NCI-H2171 (cell line): ENCODE results near the gene C16orf96.

Source experiments
- DNase-seq: peaks from one replicate; lab custom pipeline; 2025; lab: John Stamatoyannopoulos, UW

Gene C16orf96

GRCh38 chr16:4525634-4526277 lies 30.4 kb upstream of the C16orf96 start:
- DNase-seq: no peak

GRCh38 chr16:4529085-4530060 lies 26.8 kb upstream of the C16orf96 start:
- DNase-seq: no peak

DNA sequence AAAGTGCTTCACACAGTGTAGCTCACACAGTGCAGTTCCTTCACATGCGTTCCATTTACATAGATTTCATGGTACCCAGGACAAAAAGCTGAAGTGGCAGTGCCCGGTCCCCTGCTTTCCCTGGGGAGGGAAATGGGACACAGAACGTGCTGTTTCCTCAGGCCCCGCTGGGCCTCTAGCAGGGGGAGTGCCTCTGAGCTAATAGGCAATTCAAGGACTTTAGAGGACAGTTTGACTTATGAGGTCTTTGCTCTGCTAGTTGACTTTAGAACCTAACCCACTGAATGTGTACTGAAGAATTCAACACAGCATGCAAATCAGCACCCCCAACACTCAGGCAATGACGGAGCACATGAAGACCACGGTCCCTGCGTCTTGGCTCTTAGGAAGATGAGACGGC lies 24.3 kb upstream of the C16orf96 start:
- no peak for DNase-seq

DNA sequence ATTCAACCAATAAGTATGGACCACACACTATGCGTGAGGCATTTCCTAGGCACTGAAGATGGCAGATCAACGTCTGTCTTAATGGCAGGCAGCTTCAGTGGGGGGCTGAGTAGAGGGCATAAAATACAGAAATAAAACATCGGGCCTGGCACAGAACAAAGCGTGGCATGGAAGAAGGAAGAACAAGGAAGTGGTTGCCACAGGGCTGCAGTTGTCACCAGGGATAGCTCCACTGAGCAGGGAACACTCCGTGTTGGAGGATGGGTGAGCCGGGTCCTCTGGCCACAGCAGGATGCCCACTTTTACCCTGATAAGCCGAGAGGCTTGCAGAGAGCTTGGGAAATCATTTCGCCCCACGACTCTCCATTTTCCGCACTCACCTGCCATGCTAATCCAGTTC lies 23.9 kb upstream of the C16orf96 start:
- no peak for DNase-seq

GRCh38 chr16:4533490-4533889 lies 22.6 kb upstream of the C16orf96 start:
- no peak for DNase-seq

DNA sequence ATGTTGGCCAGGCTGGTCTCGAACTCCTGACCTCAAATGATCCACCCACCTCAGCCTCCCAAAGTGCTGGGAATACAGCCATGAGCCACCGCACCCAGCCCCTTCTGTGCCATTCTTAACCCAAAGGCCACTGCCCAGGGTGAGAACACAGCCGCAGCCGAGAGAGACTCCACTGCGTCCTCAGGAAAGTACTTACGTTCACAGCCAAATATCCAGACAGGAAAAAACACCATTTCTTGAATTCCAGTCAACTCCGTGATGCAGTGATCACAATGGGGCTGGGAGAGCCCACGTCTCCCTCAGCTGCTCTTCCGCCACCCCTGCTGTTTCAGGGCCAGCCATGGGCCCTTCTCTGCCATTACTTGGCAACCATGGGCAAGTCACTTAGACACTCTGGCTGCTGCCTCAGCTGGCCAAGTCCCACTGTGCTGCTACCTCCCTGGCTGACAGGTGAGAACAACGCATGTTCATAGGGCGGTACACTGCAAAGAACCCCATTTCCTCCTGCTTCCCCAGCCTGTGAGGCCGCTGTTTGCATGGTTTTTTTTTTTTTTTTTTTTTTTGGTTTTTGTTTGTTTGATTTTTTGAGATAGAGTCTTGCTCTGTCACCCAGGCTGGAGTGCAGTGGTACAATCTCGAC lies 21.9 kb upstream of the C16orf96 start:
- no peak for DNase-seq

DNA sequence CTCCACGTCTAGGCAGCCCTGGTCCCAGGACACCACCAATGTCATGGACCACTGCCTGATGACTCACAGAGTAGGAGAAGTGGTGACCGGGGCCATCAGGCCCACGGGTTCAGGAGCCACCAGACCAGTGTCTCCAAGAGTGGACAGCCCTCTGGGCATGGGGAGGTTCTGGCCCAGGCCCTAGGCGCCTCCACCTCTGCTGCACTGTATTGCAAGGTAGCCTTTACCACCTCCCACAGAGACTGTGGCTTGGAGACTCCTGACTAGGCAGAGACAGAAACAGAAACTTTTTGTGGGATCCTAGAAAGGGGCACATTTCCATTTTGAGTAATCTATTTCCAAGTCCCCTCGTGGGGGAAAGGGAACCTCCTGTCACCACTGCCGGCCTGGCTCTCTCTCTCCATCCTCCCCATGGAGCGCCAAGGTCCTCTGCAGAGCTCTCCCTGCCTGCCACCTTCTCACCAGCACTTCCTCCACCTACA lies 20.5 kb upstream of the C16orf96 start:
- DNase-seq: no peak

- peak; percentile 22 for DNase-seq
Observed at GRCh38 chr16:4536391-4537106, 19.6 kb upstream of the C16orf96 start.

DNA sequence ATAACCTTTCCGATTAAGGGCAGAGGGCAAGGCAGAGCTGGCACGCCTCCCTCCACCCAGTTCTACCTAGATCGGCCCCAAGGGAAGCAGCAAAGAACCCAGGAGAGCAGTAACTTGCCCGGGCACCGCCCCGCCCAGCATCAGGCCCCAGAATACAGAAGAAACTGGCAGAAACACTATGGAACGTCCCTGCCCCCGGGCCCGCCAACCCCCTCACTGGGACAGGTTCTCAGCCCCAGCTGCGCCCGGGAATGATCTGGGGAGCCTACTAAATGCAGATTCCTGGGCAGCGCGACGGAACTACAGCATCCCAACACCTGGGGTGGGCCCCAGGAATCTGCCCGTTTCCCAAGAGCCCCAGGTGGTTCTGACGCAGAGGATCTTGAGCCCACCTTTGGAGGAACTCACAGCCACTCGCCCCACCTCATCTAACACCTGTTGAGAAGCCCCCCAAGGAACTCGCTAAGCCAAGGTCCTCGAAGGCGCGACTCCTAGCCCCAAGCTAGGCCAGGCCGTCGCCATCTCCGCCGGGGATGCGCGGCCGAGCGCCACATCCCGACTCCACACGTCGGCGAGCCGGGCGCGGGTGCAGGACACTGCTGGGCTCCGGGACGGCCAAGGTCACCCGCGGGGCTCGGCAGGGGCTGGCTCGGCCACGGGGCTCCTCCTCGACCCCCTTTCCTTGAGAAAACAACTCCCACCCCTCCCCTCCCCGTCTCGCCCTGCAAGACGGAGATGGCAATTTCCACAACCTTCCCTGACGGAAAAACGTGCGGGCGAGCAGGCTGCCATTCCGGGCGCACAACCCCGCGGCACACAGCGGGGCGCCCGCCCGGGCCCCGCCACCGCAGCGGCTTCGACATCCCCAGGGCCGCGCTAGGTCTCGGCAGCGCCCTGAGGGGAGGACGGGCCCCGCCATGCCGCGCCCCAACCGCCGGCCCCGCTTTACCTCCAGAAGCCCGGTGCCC lies 18.5 kb upstream of the C16orf96 start:
- DNase-seq: peak; percentile 51

DNA sequence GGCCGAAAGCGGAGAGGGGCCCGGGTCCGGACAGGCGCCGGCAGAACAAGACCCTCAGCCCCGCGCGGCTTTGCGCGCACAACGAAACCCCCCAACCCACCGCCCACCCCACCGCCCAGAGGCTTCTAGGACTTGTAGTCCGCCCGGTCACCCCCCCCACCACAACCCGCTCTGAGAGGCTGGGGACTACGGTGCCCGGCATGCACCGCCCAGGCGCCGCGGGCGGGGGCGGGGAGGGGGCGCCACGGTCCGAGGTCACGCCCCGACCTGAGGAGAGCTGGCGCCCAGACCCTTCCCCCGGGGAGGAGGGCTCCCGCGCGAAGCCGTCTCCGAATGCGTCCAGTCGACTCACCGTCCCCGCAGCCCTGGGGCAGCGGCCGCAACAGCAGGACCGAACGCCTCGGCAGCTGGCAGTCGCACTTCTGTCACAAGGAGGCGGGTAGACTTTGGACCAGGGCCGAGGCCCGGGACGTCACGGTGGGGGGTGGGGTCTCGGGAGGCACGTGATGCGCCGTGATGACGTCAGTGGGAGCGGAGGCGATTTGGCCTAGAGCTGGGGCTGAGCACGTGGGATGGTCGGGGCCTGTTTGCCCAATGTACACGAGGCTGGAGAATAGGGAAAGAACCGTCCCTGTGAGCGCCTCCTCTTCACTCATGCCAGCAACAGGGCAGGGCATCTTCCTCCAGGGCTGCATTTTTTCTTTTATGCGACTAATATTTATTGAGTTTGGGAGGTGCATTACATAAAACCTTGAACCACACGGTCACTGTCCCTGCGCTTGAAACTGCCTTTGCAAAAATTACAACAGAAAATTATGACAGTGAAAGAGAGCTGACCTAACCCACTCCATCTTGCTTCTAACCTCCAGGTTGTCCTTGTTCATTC lies 17.5 kb upstream of the C16orf96 start, which contains the start of gene CDIP1:
Gene CDIP1, minus strand, starts transcription at position 424 of the 886 bp plus-strand sequence. CDS start 24,643 bp downstream, outside the sequence.
- peak; percentile 96 for DNase-seq

DNA sequence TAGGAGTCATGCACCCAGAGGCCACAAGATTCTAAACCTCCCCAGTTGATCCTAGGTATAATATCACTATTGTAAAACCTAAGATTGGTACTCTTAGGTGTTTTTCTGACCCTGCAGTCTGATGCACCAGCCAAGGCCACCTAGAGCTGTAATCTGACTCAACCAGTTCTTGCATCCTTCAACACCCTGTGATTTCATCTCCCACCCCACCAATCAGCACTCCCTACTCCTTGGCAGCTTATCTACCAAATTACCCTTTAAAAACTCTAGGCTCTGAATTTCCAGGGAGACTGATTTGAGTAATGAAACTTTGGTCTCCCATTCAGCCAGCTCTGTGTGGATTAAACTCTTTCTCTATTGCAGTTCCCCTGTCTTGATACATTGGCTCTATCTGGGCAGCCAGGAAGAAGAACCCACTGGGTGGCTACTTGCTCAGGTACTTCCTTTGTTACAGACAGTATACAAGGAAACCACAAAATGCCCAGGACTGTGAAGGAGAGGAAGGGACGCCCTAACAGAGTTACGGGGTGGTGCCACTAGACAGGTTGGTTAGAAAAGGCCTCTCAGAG lies 16.3 kb upstream of the C16orf96 start:
- DNase-seq: no peak

- no peak for DNase-seq
Observed at GRCh38 chr16:4544473-4544872, 11.7 kb upstream of the C16orf96 start.

DNA sequence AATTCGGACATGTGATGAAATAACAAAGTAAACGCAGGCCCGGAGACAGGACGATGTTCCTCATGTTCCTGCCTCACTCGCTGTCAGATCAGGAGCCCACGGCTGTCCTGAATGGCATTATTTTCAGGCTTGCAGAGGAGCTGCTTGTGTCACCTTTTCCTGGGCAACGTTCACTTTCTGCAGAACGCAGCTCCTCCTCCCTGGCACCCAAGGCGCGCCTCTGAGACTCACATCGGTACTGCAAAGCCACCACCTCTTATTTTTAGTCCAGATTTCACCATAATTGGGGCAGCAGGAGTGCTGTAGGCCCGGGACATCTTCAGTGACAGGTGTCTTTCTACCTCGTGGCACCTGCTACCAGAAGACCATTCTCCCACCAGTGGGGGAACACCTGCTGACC lies 8.0 kb upstream of the C16orf96 start:
- DNase-seq: no peak

DNA sequence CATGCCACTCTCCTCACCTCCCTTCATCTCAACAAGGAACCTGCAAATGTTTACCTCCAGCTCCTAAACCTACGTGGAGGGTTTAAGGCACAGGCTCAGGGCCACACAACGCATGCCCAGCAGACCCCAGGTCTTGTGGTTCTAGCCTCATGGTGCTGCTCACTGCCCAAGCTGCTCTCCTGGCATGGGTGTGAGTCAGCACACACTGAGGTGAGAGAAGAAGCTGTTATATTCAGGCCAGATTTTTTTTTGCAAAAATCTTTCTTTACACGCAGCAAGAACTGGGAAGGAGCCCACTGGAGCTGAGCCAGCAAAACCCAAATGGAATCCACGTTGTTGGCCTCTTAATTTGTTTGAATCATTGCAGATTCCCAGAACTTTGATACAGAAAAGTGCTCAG lies 5.5 kb upstream of the C16orf96 start:
- no peak for DNase-seq

DNA sequence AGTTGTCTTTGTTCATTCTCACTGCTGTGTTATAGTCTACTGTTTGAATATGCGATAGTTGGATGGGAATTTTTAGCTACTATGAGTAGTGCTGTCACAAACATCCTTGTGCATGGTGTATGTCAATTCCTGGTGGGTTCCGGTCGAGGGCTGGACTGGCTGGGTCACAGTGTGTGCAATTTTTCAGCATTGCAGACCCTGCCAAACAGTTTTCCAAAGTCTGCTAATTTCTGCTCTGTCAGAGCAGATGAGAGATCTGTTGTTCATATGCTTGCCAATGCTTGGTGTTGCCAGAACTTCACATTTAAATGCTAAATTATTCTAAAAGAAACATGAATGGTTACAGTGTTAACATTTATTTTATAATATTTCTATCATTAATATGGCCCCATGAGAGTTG lies 3.6 kb upstream of the C16orf96 start:
- DNase-seq: no peak

GRCh38 chr16:4556580-4556979 lies 440 bp downstream of the C16orf96 start:
- no peak for DNase-seq

DNA sequence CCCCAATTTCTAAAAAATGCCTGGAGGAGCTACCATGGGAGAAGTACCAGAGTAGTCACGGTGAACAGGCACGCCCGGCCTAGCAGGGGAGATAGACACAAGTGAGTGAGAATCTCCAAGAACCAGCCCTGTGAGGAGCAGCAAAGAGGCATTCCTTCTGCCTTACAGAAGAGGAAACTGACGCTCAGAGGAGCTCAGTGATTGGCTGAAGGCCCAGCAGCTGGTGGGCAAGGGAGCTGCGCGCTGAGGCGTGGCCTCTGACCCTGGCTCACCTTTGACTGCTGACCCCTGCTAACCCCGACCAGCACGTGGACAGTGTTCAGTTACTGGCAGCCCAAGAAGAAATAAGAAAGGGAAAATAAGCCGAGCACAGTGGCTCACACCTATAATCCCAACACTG lies 1.8 kb downstream of the C16orf96 start:
- DNase-seq: no peak

DNA sequence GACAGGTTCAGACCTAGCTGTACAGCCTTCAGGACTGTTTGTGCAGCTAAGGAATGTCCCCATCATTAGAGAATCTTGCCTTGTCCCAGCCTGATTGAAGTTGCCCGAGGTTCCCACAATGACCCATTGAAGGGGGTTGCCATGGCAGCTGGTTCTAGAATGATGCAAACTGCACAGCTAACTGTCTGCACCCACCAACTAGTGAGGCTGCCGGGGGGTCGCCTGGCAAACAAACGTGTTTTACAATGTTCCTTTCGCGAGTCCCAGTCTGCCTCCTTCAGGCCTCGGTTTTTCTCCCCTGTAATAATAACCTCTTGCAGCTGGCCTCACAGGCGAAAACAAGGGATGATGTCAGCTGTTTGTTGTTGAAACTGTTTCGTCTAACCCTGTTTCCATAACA lies 5.5 kb downstream of the C16orf96 start:
- DNase-seq: no peak

- no peak for DNase-seq
Observed at GRCh38 chr16:4564661-4565267, 8.6 kb downstream of the C16orf96 start.
